ENCODE measurements around the gene KLHDC7B.
"Not testable (repeated sequence)": the region's sequence is repeated elsewhere in the genome, so short reads cannot be mapped to it uniquely, and the experiment has no call there.

Gene KLHDC7B

GRCh38 chr22:50529897-50530579 is 15.7 kb upstream of the KLHDC7B start, which contains the start of gene TYMP:
Gene TYMP, minus strand, starts transcription at chr22:50530012. Its CDS starts 303 bp downstream, at chr22:50529709.
- no peak for DNase-seq

- no peak for DNase-seq
Observed at GRCh38 chr22:50530580-50530876, 15.2 kb upstream of the KLHDC7B start.

GRCh38 chr22:50530877-50531545 is 14.7 kb upstream of the KLHDC7B start:
- DNase-seq, result peak in 1 of 3 experiments; percentile 2

GRCh38 chr22:50531546-50531961 is 14.1 kb upstream of the KLHDC7B start:
- peak in 2 of 3 experiments; percentile 44 to 54 for DNase-seq

GRCh38 chr22:50531962-50532674 is 13.6 kb upstream of the KLHDC7B start:
- DNase-seq, result peak in 2 of 3 experiments; percentile 56 to 61

GRCh38 chr22:50532824-50533796 is 12.6 kb upstream of the KLHDC7B start:
- no peak for DNase-seq

- not testable (repeated sequence) for DNase-seq
Observed at GRCh38 chr22:50533856-50534711, 11.6 kb upstream of the KLHDC7B start.

- DNase-seq, result no peak
Observed at GRCh38 chr22:50535113-50535512, 10.6 kb upstream of the KLHDC7B start.

GRCh38 chr22:50536226-50536625 is 9.5 kb upstream of the KLHDC7B start:
- no peak for DNase-seq

- DNase-seq, result no peak
Observed at GRCh38 chr22:50537765-50538164, 7.9 kb upstream of the KLHDC7B start.

- DNase-seq, result no peak
Observed at GRCh38 chr22:50540381-50540780, 5.3 kb upstream of the KLHDC7B start.

GRCh38 chr22:50541667-50542026 is 4.1 kb upstream of the KLHDC7B start:
- not testable (repeated sequence) for DNase-seq

GRCh38 chr22:50542416-50542927 is 3.2 kb upstream of the KLHDC7B start:
- no peak for DNase-seq

GRCh38 chr22:50544078-50544745 is 1.5 kb upstream of the KLHDC7B start:
- DNase-seq, result peak; percentile 6 to 26 (median 20)

GRCh38 chr22:50544746-50545253 is 899 bp upstream of the KLHDC7B start:
- DNase-seq, result no peak

- no peak for DNase-seq
Observed at GRCh38 chr22:50546326-50547262, 895 bp downstream of the KLHDC7B start.

GRCh38 chr22:50547263-50547985 is 1.7 kb downstream of the KLHDC7B start:
- DNase-seq, result no peak

GRCh38 chr22:50548040-50548920 is 2.6 kb downstream of the KLHDC7B start:
- DNase-seq, result no peak

Measured in NCI-H1417 (cell line).